Left renal pelvis (tissue), 4 donors: ENCODE data around the gene SATB1. TPM values are rescaled to one million over a fixed set of nuclear protein-coding genes. Genes with fewer than 3 reads are reported as not detected.

ENCODE experiments used
- DNase-seq, 4 donors: peaks; one replicate each; pipeline ENCODE4 v3.0.0-alpha.2; 2013; ENCODE audit warnings: low read depth in 4 of 4, low spot score in 3 of 4
- polyA plus RNA-seq, 4 donors: library from polyadenylated mRNA; unstranded; fragments of 120-200 nt; gene quantifications; one replicate each; pipeline ENCODE4 v1.2.1, GENCODE V29; 2013; ENCODE audit not compliant: insufficient read length in 4 of 4

The SATB1 gene
- polyA plus RNA-seq, 4 donors: 25.6 to 44.1 (median 41.0) TPM

GRCh38 chr3:18402239-18402799 is 22.8 kb downstream of the SATB1 start:
- no peak for DNase-seq

DNA sequence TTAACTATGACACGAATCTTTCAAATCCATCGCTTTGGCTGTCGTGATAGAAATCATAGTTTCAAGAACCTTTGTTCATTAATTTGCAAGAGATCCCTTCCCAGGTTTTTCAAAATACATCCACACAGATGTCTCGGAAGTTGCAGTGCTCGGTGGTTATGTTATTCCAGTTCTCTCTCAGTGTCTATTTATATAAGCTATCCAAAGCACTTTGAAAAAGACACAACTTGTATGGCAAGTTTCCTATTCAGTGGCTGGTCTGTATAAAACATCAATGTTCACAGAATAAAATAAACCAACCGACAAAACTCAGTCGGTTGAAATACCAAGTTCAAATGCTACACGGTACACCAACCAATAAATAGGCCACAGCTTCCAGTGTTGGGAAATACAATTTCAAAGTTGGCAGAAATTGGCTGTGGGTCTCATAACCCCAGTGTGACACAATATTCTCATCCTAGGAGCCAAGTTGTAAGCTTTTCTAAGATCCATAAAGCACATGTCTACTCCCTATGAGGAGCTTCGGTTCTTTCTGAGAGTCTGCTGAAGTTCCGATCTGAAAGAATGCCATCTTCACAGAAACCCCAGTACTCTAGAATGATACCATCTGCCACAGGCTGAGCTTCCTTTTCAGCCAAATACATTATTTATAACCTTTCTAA is 23.7 kb downstream of the SATB1 start:
- DNase-seq: no peak

GRCh38 chr3:18398448-18398847 is 26.7 kb downstream of the SATB1 start:
- DNase-seq: no peak

DNA sequence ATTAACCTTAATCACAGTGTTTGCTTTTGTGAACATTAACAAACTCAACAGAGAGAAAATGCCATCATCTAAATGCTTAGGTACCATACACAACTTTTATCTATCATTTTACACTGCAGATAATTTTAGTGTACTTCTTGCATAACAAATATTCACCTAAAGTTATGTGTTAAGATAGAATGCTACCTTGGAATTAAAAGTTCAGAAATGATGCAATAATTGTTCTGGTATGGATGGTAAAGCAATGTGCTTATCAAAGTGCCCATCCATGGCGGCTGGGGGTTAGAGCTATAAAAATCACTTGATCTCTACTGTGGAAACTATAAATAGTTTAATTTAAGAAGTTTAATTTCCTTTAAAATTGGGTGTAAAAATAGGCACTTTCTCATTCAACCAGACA is 28.7 kb downstream of the SATB1 start:
- no peak for DNase-seq

DNA sequence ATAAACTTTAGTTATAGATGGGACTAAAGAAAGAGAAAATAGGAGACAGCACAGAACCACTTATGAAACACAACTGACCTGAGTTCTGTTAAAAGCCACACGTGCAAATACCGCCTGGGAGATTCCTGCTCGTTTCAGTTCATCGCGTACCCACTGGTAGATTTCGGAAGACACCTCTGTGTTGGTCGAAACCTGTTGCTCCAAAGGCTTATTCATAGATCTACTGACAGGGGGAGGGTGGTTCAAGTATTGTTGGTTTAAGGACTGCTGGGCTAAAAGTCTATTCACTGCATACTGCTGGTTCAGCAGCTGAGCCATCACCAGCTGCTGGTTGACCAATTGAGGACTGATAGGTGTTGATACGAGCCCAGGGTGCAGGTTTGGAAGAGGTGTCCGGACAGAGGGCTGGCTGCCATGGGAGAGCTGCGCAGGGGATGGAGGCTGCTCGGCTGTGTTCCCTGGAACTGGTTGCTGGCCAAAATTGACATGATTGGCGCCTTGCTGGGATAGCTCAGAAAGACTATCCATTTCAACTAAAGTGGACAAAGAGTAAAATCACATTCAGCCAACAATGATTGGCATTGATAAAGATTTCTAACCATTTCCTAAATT is 30.6 kb downstream of the SATB1 start:
- DNase-seq: no peak

DNA sequence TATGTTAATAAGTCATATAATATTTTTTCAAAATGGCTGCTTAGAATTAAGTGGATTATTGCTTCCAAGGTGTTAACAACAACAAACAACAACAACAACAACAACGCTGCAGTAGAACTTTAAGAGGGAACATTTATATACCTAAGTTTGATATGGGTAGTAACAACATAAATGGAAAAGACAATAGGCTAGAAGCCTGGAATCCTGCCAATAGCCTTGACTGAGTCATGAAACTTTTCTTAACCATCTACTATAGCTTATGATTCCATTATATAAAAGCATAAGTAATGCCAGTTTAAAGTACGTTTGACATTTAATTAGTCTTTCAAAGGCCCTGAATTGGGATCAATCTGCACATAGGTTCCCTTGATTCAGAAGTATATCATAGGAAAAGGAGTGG is 31.2 kb downstream of the SATB1 start:
- DNase-seq: no peak

- no peak for DNase-seq
Measured at GRCh38 chr3:18390024-18390660, 35.0 kb downstream of the SATB1 start.

DNA sequence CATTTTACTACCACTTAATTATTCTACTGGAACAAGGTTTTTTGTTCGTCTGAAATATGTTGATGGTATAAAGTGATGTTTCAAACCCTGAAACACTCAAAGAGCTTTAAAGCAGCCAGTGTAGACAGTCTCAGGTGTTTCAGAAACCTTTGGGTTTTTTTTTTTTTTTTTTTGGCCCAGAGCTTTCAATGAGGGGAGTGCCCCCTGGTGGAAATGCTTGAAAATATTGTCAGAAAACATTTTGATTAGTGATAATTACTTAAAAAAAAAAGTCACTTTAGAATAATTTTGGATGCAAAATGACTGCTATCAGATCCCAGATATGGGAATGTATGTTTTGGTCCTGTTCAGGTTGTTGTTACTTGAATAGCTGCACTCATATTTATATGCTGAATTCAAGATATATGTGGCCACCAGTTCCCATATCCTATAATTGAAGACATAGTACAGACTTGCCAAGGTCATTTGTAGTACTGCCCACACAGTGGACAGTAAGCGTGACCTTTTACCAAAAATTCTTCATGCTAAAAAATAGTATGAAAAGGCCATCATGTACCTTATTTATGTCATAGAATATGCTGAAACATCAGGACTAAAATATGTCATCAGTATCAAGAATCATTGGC is 35.9 kb downstream of the SATB1 start:
- no peak for DNase-seq

GRCh38 chr3:18386274-18386890 is 38.8 kb downstream of the SATB1 start:
- no peak for DNase-seq

- no peak for DNase-seq
Measured at GRCh38 chr3:18385706-18386105, 39.4 kb downstream of the SATB1 start.

DNA sequence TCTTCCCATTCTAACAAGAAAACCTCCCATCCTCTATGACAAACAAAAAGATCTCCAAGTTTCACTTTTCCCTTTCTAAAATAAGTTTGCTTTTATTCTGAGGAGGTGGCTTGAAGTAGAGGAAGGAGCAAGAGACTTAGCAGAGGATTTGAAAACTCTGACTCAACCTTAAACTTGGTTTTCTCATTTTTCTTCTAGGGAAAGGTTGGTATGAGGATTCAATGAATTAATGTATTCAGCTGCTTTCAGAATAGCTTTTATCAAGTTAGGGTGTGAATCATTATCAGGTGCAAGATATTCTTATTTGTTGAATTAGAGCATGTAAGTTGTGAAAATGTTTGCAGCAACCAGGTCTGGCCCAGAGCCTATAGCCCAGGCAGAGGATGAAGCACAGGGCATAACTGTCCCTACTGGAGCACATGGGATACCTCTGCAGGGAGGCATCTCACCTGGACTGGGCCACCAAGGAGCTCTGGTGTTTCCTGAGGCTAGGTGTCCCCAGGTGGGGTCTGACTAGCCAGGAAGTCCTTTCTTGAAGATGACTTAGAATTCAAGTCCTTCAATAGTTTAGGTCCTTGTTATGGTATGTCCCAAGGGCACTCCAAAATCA is 42.3 kb downstream of the SATB1 start:
- no peak for DNase-seq

GRCh38 chr3:18379647-18380046 is 45.5 kb downstream of the SATB1 start:
- no peak for DNase-seq

- DNase-seq: no peak
Measured at GRCh38 chr3:18378218-18378617, 46.9 kb downstream of the SATB1 start.

GRCh38 chr3:18376682-18377081 is 48.5 kb downstream of the SATB1 start:
- DNase-seq: no peak

DNA sequence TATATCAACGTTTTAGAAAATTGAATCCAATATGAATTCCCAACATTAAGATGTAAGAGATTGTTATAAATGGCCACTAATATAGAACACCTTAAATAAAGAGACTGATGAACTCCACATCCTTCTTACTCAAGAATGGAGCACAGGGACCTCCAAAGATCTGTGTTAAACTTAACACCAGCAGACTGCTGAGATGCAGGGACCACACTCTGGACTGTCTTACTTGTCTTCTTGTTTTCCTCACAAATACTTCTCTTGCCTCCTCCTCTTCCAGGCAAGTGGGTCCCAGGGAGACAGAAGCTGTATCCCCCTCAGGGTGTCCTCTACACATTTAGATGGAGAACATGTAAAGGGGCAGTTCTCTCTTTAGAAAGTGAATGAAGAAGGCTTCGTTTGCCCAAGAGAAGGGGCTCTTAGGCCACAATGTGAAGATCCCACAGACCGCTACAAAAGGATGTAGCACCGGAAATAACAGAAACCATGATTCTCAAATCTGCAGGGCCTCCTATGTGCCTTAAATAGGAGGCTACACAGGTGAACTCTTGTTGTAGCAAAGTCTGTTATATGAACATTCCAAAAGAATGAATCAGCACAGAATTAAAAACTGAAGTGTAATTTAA is 52.2 kb downstream of the SATB1 start:
- DNase-seq: no peak

DNA sequence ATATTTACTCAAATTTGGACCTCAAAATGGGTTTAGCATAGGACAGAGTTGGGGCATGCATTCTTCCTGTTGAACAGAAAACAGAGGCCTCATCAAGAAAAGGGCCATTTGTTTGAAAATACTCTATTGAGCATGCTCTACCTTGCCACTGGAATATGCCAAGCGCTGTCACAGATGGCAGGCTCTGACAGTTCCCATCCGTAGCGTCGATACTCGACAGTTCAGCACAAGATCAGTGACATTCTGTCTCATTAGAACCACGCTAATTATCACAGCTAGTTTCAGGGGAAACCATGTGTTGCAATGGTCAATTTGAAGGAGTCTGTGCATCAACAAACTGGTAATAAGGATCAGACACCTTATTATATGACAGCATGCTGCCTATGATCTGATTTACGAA is 54.5 kb downstream of the SATB1 start:
- no peak for DNase-seq

DNA sequence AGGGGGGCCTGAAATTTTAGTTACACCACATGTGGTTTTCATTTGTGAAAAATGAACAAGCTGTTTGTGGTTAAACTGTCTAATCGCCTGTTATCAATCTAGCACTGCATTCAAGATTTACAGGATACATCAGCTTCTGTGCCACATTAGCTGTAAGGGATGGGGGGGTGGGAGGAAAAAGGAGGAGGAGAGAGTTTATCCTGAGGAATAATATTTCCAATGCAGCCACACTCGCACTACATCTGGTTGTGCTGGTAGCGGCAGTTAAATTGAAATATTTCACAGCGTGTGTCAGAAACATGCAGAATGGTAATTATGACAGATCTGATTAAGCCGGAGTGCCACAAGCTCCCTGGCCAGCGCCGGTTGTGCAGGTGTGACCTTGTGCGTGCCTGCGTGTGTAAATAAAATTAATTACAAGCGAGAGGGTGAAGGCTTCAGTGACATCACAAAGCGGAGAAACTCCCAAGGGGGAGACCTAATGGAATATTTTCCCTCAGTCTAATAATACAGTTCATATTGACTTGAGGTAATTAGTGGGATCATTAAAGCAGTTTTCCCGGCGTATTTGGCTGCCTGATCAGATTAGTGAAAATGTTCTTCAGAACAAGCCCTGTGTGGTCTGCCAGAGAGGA is 55.5 kb downstream of the SATB1 start:
- no peak for DNase-seq

DNA sequence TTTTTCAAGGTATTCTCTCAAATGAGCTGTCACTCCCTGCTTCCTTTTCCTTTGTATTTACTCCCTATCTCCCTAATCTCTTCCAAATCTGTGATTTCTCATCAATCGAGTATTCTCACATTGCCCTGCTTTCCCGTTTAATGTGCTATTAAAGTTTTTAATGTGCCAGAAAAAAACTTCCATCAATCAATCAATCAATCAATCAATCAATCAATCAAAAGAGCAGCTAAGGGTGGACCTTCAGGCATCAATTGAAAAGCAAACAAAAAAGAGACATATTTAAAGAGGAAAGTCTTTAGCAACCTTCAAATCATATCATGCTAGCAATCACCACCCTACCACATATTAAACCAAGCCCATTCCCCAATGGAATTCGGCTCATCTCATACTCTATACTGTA is 58.9 kb downstream of the SATB1 start:
- DNase-seq: no peak

- DNase-seq: no peak
Measured at GRCh38 chr3:18363338-18363737, 61.8 kb downstream of the SATB1 start.

GRCh38 chr3:18357747-18358146 is 67.4 kb downstream of the SATB1 start:
- no peak for DNase-seq
